ENCODE measurements around the gene NUCB1.

GRCh38 chr19:48959341-48960239 is 59.5 kb downstream of the NUCB1 start:
- TF ChIP-seq CTCF (IDR thresholded peaks at IDR 0.05) (no peak), POLR2A (IDR thresholded peaks at IDR 0.05) (no peak), POLR2AphosphoS5 (IDR thresholded peaks at IDR 0.05) (no peak)
